NOMO-1 (cell line): ENCODE results near the gene TMEM92.
"Not testable (repeated sequence)": the region's sequence is repeated elsewhere in the genome, so short reads cannot be mapped to it uniquely, and the experiment has no call there.

Source experiments
- DNase-seq, 2 experiments: peaks; one replicate each; lab custom pipeline; 2025; ENCODE audit not compliant: unreplicated experiment in 2 of 2; lab: John Stamatoyannopoulos, UW

The TMEM92 gene

DNA sequence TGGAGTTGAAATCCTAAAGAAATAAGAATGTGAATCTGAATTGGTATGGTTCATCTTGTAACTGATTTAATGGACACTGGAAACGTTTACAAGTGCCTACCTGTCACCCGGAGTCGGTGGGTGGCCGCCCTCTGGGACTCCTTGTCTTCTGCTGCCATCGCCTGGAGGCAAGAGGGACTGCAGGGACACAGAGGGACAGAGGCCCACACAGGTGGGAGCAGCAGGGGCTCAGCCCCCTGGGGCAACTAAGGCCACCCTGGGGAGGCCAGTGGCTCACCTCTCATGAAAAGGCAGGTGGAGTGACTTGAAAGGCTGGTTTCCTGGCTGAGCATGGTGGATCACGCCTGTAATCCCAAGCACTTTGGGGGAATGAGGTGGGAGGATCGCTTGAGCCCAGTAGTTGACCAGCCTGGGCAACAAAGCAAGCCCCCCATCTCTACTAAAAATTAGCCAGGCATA is 23.2 kb downstream of the TMEM92 start:
- peak; percentile 54 to 59 for DNase-seq

GRCh38 chr17:50298018-50298417 is 23.8 kb downstream of the TMEM92 start:
- DNase-seq, result no peak

DNA sequence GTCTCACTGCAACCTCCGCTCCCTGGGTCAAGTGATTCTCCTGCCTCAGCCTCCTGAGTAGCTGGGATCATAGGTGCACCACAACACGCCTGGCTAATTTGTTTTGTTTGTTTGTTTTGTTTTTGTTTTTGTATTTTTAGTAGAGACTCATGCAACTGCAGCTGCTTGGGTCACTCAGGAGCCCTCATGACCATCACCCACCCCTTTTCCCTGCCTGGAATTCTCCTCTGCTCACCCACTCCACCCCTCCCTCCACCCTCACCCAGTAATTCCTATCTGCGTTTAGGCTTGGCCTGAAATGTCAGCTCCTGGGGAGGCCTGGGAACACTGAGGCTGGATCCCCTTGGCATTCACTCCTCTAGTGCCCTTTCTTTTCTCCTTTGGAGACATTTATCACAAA is 25.5 kb downstream of the TMEM92 start:
- no peak for DNase-seq

- DNase-seq, result not testable (repeated sequence)
Observed at GRCh38 chr17:50300824-50301223, 26.6 kb downstream of the TMEM92 start.

DNA sequence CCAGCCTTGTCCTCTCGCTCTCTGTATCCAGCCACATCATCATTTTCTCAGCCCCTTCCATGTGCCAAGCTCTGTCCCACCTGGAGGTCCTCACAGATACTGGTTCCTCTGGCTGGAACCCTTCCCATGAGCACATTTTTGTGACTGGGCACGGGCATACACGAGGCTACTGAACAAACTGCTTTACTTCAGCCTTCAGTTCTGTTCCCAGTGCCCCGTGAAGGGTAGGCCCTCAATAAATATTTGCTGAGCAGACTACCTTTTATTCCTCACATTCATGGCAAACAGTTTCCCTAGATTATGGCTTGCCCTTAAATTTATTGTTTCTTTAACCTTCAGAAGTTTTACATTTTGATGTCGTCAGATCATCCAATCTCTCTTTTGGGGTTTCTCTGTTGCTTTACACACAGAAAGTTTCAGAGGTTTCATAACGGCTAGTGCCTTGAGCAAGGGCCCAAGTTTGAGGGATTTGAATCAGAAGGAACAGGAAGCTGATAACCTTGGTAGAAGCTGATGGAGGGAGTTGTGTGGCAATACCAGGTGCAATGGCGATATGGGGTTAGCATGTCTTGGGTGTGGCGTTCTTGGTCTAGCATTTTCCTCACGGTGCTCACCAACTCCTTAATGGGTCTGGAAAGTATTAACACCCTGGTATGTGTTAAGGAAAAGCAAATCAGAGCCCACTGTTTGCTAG is 27.8 kb downstream of the TMEM92 start:
- DNase-seq, result peak; percentile 22 to 48

- DNase-seq, result no peak
Observed at GRCh38 chr17:50303051-50303450, 28.8 kb downstream of the TMEM92 start.

DNA sequence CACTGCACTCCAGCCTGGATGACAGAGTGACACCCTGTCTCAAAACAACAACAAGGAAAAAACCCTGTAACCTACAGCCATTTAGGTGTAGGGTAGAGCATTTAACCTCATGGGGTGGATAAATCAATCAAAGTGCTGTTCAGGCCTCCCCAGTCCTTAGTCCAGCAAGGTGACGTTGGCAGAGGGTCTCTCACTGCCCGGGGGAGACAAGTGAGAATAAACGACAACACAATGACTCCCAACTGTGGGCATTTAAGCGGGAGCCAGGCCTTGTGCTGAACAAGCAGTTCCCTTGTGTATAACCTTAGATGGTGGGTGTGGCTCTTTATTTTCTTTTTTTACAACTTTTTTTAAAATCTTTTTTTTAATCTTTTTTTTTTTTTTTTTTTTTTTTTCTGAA is 29.3 kb downstream of the TMEM92 start:
- DNase-seq, result no peak

DNA sequence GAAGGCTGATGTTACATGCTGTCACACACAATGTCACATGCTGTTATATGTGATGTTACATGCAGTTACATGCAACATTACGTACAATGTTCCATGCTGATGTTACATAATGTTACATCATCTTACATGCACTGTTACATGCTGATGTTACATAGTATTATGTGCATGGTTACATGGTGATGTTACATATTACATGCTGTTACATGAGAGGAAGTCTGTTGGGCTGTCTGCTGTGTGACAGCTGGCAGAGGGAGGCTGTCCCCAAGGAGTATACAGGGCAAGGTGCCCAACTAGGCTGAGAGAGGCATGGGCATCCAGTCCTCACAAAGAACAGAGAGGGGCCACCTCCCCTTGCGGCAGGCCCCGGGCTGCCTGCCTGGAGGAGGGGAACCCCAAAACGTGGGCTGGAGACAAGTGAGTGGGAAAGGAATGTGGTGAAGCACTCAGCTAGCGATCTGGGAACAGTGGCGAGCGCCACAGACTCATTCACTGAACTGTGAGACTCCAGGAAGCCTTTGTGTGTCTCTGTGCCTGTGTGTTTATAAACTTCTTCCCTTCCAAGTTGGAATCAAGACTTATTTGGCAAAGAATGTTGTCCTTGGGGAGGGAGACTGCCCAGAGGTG is 30.6 kb downstream of the TMEM92 start:
- DNase-seq, result no peak

DNA sequence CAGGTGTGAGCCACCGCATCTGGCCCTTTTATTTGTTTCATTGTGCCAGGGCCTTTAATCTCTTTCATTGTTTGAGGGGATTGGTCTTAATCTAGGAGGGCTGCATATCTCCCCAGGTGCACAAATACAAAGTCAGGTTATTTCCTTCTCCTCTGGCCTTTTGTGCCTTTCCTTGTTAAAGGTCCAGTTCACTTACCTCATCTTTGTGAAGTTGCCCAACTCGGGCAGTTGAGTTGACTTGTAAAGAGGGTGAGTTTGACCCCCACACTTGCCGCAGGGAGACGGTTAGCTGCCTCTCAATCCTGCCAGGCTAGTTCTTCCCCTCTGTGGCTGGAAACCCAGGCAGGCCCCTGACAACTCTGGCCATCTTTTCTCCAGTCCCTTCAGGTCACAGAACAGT is 33.4 kb downstream of the TMEM92 start:
- DNase-seq, result no peak

GRCh38 chr17:50308666-50309065 is 34.4 kb downstream of the TMEM92 start:
- DNase-seq, result no peak

DNA sequence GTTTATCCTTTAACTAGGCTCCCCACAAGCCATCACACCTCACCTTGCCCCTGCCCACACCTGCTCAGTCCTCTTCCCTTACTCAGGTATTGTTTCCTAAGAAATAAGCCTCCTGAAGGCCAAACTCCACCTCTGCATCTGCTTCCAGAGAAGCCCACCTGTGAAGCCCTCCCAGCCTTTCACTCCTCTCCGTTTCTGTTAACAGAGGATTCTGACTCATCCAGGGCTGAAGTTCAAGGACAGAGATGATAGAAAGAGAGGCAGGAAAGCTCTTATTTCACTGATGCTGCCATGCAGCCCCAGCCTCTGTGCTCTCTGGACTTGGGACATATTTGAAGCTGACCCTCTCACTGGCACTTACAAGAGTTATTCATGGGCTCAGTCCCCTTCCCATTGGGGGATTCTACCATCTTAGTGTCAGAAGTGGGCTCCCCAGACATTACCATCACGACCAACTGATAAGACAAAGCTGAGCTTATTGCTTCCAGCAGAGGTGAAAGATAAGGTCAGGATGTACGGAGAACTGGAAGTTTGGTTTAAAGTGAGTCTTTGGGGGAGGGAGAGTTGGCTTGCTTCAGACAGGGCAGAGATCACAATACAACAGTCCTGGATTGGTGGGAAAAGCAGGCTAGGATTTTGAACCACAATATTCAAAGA is 36.3 kb downstream of the TMEM92 start:
- no peak for DNase-seq

DNA sequence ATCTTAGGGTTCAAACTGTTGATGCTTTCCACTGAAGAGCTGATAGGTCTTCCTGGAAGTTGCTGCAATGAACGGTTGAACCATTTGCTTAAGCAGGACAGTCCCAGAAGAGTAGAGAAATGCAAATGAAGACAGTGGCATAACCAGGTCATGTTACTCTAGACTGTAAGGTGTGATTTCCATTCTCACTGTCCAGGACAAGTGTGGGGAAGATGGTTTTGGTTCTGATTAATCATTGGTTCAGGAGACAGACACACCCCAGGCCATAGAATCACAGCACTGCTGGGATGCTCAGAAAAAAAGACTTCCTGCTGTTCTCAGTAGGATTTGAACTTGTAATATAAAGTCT is 36.8 kb downstream of the TMEM92 start:
- no peak for DNase-seq

GRCh38 chr17:50311483-50311882 is 37.2 kb downstream of the TMEM92 start:
- DNase-seq, result no peak

DNA sequence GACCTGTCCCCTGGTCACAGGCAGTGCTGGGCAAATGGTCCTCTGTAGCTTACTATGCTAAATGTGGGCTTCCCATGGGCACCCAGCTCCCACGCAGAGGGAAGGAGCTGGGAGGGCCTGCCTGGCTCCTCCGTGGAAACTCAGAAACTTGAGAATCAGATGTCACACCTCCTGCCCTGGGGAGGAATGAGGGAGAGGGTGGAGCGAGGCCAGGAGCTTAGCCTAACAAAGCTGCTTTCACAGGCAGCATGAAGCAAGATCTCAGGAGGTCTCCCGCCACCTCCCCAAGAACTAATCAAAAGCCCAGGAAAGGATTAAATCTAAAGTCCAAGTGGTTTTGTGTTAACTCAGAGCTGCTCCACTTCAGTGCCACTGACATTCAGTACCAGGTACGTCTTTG is 38.0 kb downstream of the TMEM92 start:
- DNase-seq, result no peak

- no peak for DNase-seq
Observed at GRCh38 chr17:50314456-50315011, 40.3 kb downstream of the TMEM92 start.

DNA sequence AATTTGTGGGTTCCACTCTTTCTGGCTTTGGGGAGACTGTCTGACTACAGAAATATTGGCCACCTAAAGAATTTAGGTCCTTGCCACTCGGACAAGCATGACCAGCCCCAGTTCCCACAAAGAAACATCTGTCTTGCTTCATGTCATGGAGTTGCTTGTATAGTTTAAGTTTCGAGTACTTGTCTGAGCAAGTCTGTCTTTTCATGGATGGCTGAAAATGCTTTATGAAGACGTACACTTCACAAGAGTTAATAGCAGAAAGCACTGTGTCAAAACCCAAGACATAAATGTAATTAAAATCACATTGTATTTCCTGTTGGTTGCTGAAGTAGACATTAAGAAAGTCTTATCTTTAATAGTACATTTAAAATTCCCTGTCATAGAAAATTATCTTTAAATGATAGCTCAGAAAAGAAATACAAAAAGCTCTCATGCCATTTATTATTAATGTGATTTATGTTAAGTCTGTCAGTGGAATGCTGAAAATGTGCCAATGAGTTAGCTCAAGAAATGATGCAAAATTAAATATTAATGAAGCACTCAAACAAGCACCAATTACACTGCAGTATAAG is 41.8 kb downstream of the TMEM92 start:
- no peak for DNase-seq

- DNase-seq, result not testable (repeated sequence)
Observed at GRCh38 chr17:50316660-50317059, 42.4 kb downstream of the TMEM92 start.

- DNase-seq, result no peak
Observed at GRCh38 chr17:50317121-50317520, 42.9 kb downstream of the TMEM92 start.

DNA sequence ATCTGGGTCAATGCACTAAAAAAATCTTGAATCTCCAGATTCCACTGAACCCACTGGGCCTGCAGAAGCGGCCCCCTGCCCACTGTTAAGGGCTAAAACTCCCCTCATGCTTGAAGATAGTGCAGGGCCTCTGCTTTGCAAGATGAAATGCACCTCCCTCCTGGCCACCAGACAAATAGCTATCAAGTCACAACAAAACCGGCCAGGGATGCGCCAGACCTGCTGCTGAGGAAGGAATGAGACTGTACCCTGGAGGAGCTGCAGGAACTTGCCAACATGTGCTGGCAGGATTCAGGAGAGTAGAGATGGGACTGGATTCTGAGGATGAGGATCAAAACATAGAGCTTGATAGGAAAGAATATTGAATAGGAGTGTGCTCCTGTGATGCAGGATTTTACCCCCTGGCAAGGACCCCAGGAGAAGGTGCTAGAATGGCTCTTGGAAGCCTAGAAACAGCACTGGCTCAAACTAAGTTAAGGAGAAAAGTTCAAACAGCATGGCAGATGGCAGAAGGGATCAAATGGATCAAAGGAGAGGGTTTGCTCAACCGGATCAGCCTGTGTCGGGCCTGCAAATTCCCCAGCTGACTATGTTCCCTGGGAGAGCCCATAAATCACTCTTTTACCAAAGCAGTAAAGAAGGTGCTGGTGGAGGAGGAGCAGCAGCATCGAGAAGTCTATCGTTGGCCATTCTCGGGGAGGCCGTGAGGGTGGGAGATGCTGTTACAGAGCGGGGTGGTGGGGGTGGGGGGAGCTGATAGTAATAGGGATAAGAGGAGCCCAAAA is 44.4 kb downstream of the TMEM92 start:
- no peak for DNase-seq

- DNase-seq, result no peak
Observed at GRCh38 chr17:50319306-50320004, 45.2 kb downstream of the TMEM92 start.
